Naive thymus-derived CD8-positive, alpha-beta T cell (primary cell): ENCODE results near the gene GTF2I. TPM values are rescaled to one million over a fixed set of nuclear protein-coding genes. Genes with fewer than 3 reads are reported as not detected.

ENCODE experiments used
- polyA plus RNA-seq, 3 donors: library from polyadenylated mRNA; unstranded; fragments of 300-500 nt; fragmentation: Illumina TruSeq; gene quantifications; one replicate each; pipeline ENCODE4 v1.2.3, GENCODE V29; 2021
- total RNA-seq, 8 experiments: library from RNA in 2 of 8; stranded (reverse) in 2 of 8; gene quantifications; one replicate each; pipeline ENCODE4 v1.2.3 and lab custom pipeline; 2021 to 2026

Gene GTF2I
- total and polyA plus RNA-seq, 5 experiments from 2014 or later, result 55.4 to 206 (median 78.6) TPM

Other genes with a start within 250 kb of the GTF2I start
- 1 to 10 TPM; 1.3 to 1.8 TPM for gene GTF2IRD1, start 203.8 kb upstream of the GTF2I start, total RNA-seq
- not detected for gene GTF2IRD1, start 203.8 kb upstream of the GTF2I start, polyA plus RNA-seq
- gene NCF1, start 116.3 kb downstream of the GTF2I start, total RNA-seq, result 10 to 100 TPM; 12.0 to 13.0 TPM
- gene NCF1, start 116.3 kb downstream of the GTF2I start, polyA plus RNA-seq, result 10 to 100 TPM in 2 of 3 donors, 1 to 10 TPM in 1; 9.0 to 11.6 (median 10.4) TPM
- gene GTF2IRD2, start 193.9 kb downstream of the GTF2I start, total RNA-seq, result 10 to 100 TPM; 40.8 to 43.0 TPM
- gene GTF2IRD2, start 193.9 kb downstream of the GTF2I start, polyA plus RNA-seq, result 10 to 100 TPM; 14.3 to 14.5 (median 14.4) TPM